Transverse colon (tissue), 4 donors: Measurements from ENCODE around the gene PPY. TPM values are rescaled to one million over a fixed set of nuclear protein-coding genes. Genes with fewer than 3 reads are reported as not detected.
A peak's percentile ranks its signal among the peaks of the same experiment; 100 is the strongest.
"Not testable (repeated sequence)": the region's sequence is repeated elsewhere in the genome, so short reads cannot be mapped to it uniquely, and the experiment has no call there.

Experiments used
- DNase-seq: peaks from one replicate; pipeline ENCODE4 v3.0.0-alpha.2; 2019
- H3K27ac ChIP-seq, 4 donors: fragments of 200-600 bp; sonication (generic); 2 replicates each; pipeline ENCODE4 v1.5.1; 2016 to 2018; ENCODE audit warnings: inconsistent platforms in 4 of 4
- H3K27me3 ChIP-seq: fragments of 200-600 bp; sonication (generic); 2 replicates; pipeline ENCODE4 v1.5.1; 2017; ENCODE audit warnings: inconsistent platforms
- H3K36me3 ChIP-seq, 4 donors: fragments of 200-600 bp; sonication (generic); 2 replicates each; pipeline ENCODE4 v1.5.1; 2017 to 2019; ENCODE audit warnings: inconsistent platforms in 4 of 4
- H3K4me1 ChIP-seq, 4 donors: fragments of 200-600 bp; sonication (generic); 2 replicates each; pipeline ENCODE4 v1.5.1; 2017 to 2020; ENCODE audit warnings: inconsistent platforms in 4 of 4
- H3K4me3 ChIP-seq, 4 donors: fragments of 200-600 bp; sonication (generic); 1 replicate in 1 of 4; 2 replicates in 3 of 4; pipeline versions ENCODE4 v1.5.1 to v1.6.1; 2017 to 2019; ENCODE audit warnings: inconsistent platforms in 4 of 4
- H3K9me3 ChIP-seq, 2 donors: fragments of 200-600 bp; sonication (generic); 2 replicates each; pipeline ENCODE4 v1.5.1; 2017 to 2019; ENCODE audit warnings: inconsistent platforms in 2 of 2
- EP300 ChIP-seq: sonication (generic); formaldehyde crosslinking; IDR thresholded peaks from one replicate; pipeline ENCODE4 v1.6.1; 2017; ENCODE audit warnings: antibody characterized with exemption, low read depth
- POLR2A ChIP-seq: fragments of 450-650 bp; IDR thresholded peaks from one replicate; pipeline ENCODE4 v1.6.1; 2016; ENCODE audit warnings: antibody characterized with exemption, mild to moderate bottlenecking, moderate library complexity
- POLR2AphosphoS5 ChIP-seq, 3 donors: sonication (generic); formaldehyde crosslinking; IDR thresholded peaks; one replicate each; pipeline ENCODE4 v1.6.1; 2016; ENCODE audit warnings: antibody characterized with exemption in 3 of 3
- WGBS, 2 donors: methylation state at CpG; one replicate each; pipeline ENCODE4 v1.1.5; 2018; ENCODE audit warnings: low coverage in 1 of 2; 5-methylcytosine and 5-hydroxymethylcytosine counted together
- in situ Hi-C, 4 donors: fragments of 200-750 bp; cut with MboI; loops; one replicate each; pipeline versions ENCODE4 v1.15.0 to v1.15.1; 2017; ENCODE audit warnings: low sequenced_read_pairs in 3 of 4, low pct_ligation_motif_present in 1 of 4, low pct_unique_long_range_greater_than_20kb in 1 of 4
- intact Hi-C: fragments of 100-400 bp; cut with DNase I; formaldehyde crosslinking; loops from one replicate; pipeline ENCODE4 v1.15.1; 2023; ENCODE audit warnings: low total_unique reads
- total RNA-seq, 4 donors: library from RNA; depleted of rRNA; stranded (reverse); fragments of >200 nt; gene quantifications; one replicate each; pipeline ENCODE4 v1.1.0, GENCODE V29; 2016
- TF ChIP-seq, protein P1 (sequence below), 5 experiments: fragments of 200-600 bp in 3 of 5; fragments of 450-650 bp in 2 of 5; sonication (generic) in 3 of 5; IDR thresholded peaks; 1 replicate in 2 of 5; 2 replicates in 3 of 5; pipeline ENCODE4 v1.5.1; 2016 to 2017; ENCODE audit warnings: antibody characterized with exemption in 5 of 5, inconsistent platforms in 3 of 5, mild to moderate bottlenecking in 2 of 5, moderate library complexity in 1 of 5

PPY gene
- total RNA-seq, 4 donors from 2014 or later: not detected

DNA sequence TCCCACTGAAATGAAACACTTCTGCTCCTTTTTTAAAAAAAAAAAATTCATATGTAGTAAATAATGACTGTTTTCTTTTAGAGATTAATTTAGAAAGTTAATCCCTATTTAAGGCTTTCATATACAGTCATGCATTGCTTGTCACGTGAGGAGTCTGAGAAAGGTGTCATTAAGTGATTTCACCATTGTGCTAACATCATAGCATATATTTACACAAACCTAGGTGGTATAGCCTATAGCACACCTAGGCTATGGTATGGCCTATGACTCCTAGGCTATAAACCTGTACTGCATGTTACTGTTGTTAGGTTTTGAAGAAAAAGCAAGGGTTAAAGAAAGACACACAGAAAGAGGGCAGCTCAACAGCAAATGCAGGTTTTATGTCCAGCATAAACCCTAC, 13.7 kb downstream of the PPY start:
- no peak for DNase-seq
- in situ Hi-C loops: loop anchor here in 1 of 4 donors (25.0 kb wide), 1 partner anchor 234 kb away; the partner anchor contains the start of gene ASB16
- H3K4me1 ChIP-seq: peaks cover 0 to 43% (median 31%) of the 10 kb centered on the region in 4 donors
- H3K36me3 ChIP-seq: no peaks in the 10 kb centered on the region
- no peaks in the 10 kb centered on the region for H3K9me3 ChIP-seq
- TF ChIP-seq POLR2AphosphoS5 (IDR thresholded peaks at IDR 0.05) (no peak), POLR2A (no peak), EP300 (no peak)
- TF ChIP-seq, protein P1, sequence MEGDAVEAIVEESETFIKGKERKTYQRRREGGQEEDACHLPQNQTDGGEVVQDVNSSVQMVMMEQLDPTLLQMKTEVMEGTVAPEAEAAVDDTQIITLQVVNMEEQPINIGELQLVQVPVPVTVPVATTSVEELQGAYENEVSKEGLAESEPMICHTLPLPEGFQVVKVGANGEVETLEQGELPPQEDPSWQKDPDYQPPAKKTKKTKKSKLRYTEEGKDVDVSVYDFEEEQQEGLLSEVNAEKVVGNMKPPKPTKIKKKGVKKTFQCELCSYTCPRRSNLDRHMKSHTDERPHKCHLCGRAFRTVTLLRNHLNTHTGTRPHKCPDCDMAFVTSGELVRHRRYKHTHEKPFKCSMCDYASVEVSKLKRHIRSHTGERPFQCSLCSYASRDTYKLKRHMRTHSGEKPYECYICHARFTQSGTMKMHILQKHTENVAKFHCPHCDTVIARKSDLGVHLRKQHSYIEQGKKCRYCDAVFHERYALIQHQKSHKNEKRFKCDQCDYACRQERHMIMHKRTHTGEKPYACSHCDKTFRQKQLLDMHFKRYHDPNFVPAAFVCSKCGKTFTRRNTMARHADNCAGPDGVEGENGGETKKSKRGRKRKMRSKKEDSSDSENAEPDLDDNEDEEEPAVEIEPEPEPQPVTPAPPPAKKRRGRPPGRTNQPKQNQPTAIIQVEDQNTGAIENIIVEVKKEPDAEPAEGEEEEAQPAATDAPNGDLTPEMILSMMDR (IDR thresholded peaks at IDR 0.05): no peak
- intact Hi-C loops: loop anchor here (5.0 kb wide), 1 partner anchor 339 kb away; the partner anchor contains the start of gene SLC4A1
- peak overlapping the region in 3 of 4 donors; percentile 19 to 66 (median 39) for H3K27ac ChIP-seq
- H3K4me3 ChIP-seq: no peak overlapping the region
- peaks cover 24% of the 10 kb centered on the region for H3K27me3 ChIP-seq
- 33 to 54% methylated on average over 1 of the region's 1 CpG for WGBS, 2 donors

DNA sequence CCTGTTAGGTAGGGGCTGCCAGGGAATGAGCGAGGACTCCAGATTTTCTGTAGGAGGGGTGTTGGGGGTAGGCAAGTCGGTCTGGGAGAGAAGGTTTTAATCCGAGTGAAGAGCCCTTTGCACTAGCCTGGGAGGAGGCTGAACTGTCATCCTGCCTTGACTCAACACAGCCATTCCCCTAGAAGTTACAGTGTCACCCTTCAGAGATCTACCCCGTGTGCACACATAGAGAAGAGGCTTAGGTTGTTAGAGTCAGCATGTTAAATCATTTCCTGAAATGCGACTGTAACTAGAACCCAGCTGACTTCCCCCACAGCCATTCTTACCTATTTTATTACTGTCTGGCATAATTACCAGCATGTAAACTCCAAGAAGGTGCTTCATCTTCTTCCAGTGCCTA, 14.3 kb downstream of the PPY start:
- WGBS, 2 donors: 0 to 17% methylated on average over 1 to 5 of the region's 5 CpGs
- peaks cover 0 to 43% (median 31%) of the 10 kb centered on the region in 4 donors for H3K4me1 ChIP-seq
- not testable (repeated sequence) for H3K36me3 ChIP-seq, DNase-seq, H3K9me3 ChIP-seq
- peaks cover 24% of the 10 kb centered on the region for H3K27me3 ChIP-seq
- peak overlapping the region; percentile 3 to 66 (median 29) for H3K27ac ChIP-seq
- in situ Hi-C loops (loop anchor here in 1 of 4 donors (25.0 kb wide), 1 partner anchor 234 kb away; the partner anchor contains the start of gene ASB16), intact Hi-C loops (loop anchor here (5.0 kb wide), 1 partner anchor 339 kb away; the partner anchor contains the start of gene SLC4A1)
- H3K4me3 ChIP-seq: peak overlapping the region in 1 of 4 donors; percentile 45

DNA sequence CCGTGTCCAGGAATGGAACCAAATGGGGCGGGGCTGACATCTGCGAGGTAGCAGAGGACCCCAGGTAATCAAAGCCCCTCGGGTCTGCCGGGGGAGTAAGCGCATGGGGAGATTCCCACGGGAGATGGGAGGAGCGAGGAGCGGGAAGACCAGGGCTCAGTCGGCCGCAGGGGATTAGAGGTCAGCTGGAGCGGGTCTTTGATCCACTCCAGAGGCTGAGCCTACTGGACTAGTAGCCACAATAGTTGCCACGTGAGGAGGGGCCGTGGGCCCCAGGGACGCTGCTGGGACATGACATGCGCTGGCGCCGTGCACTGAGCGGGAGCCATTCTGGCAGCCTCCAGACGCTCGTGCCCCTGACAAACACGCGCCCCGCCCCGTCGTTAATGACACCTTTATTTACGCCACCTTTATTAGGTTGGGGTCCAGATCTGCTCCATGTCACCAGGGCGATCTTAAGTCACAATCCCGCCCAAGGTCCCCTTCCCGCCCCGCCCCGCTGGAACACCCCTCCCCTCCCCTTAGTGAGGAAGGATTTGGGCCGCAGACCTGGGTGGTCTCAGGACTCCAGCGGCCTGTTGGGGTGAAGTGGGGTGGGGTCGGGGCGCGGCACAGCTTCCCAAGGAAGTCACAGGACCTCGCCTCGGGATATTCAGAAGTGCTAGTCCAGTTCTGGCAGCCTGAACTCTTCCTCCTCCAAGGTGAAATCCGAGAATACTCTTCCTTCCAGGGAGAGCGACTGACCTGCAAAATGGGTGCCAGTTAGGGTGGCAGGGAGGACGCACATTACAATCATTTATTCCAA, 15.0 kb downstream of the PPY start:
- peak overlapping the region in 2 of 4 donors; percentile 39 to 66 for H3K27ac ChIP-seq
- no peaks in the 10 kb centered on the region for H3K36me3 ChIP-seq
- intact Hi-C loops (loop anchor here (5.0 kb wide), 1 partner anchor 340 kb away; the partner anchor contains the start of gene SLC4A1), in situ Hi-C loops (loop anchor here in 1 of 4 donors (25.0 kb wide), 1 partner anchor 235 kb away; the partner anchor contains the start of gene ASB16)
- WGBS, 2 donors: 16% methylated on average over 37 of the region's 42 CpGs; no CpG with 5 or more reads in 1 of the 2 donors
- H3K4me1 ChIP-seq: peaks cover 0 to 43% (median 31%) of the 10 kb centered on the region in 4 donors
- peaks cover 24% of the 10 kb centered on the region for H3K27me3 ChIP-seq
- H3K4me3 ChIP-seq: peak overlapping the region in 3 of 4 donors; percentile 1 to 45 (median 19)
- H3K9me3 ChIP-seq: no peaks in the 10 kb centered on the region
- TF ChIP-seq EP300 (no peak), POLR2A (no peak), POLR2AphosphoS5 (IDR thresholded peaks at IDR 0.05) (no peak)
- TF ChIP-seq, protein P1 (IDR thresholded peaks at IDR 0.05): no peak
- DNase-seq: peak; percentile 37

DNA sequence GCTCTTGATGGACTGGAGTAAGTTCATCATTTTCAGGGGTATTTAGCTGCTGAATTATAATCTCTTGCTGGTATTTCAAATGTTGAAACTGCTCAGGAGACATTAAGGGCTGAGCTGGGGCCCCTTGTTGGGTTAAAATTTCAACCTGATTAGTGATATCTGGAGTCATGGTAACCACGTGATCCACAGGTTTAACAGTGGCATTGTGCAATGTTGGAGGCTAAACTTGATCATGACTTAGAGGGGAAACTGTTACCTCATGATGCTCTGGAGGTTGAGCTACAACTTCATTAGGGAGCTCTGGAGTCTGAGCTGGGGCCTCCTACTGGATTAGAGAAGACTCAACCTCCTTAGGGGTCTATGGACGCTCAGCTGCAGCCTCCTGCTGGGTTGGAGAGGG, 17.7 kb downstream of the PPY start:
- peaks cover 24% of the 10 kb centered on the region for H3K27me3 ChIP-seq
- in situ Hi-C loops: no loop called here
- no peaks in the 10 kb centered on the region for H3K36me3 ChIP-seq
- H3K9me3 ChIP-seq: no peaks in the 10 kb centered on the region
- peaks cover 0 to 25% (median 23%) of the 10 kb centered on the region in 4 donors for H3K4me1 ChIP-seq
- H3K27ac ChIP-seq: no peak overlapping the region
- intact Hi-C loops: no loop called here
- H3K4me3 ChIP-seq: no peak overlapping the region
- TF ChIP-seq EP300: no peak
- no peak for TF ChIP-seq POLR2A
- TF ChIP-seq, protein P1 (IDR thresholded peaks at IDR 0.05): no peak
- no peak for TF ChIP-seq POLR2AphosphoS5 (IDR thresholded peaks at IDR 0.05)
- DNase-seq: no peak
- 64% methylated on average over 2 of the region's 2 CpGs; no CpG with 5 or more reads in 1 of the 2 donors for WGBS, 2 donors
